Activated naive CD4-positive, alpha-beta T cell treated with anti-CD3 and anti-CD28 coated beads for 36 hours (primary cell): ENCODE results near the gene PC. TPM values are rescaled to one million over a fixed set of nuclear protein-coding genes. Genes with fewer than 3 reads are reported as not detected.
"Not testable (repeated sequence)": the region's sequence is repeated elsewhere in the genome, so short reads cannot be mapped to it uniquely, and the experiment has no call there.

ENCODE experiments used
- CTCF ChIA-PET: fragments of 350-600 bp; sonication (Branson Sonifier 250); formaldehyde crosslinking; loops from one replicate; lab custom pipeline; 2021; ENCODE audit warnings: antibody characterized with exemption; lab: Charles Lee
- DNase-seq: peaks from one replicate; pipeline ENCODE4 v3.0.0-alpha.2; 2020
- H3K27ac Mint-ChIP-seq: one replicate; pipeline ENCODE4 v1.8.0; 2021; ENCODE audit warnings: mild to moderate bottlenecking, mixed read lengths
- H3K27me3 Mint-ChIP-seq: one replicate; pipeline ENCODE4 v1.8.0; 2021; ENCODE audit warnings: low read depth, mixed read lengths
- H3K36me3 Mint-ChIP-seq: one replicate; pipeline ENCODE4 v1.8.0; 2021; ENCODE audit warnings: low read depth, mixed read lengths
- H3K4me1 Mint-ChIP-seq: one replicate; pipeline ENCODE4 v1.8.0; 2021; ENCODE audit warnings: low read depth, mixed read lengths
- H3K4me3 Mint-ChIP-seq: one replicate; pipeline ENCODE4 v1.8.0; 2021; ENCODE audit warnings: mild to moderate bottlenecking, moderate library complexity, mixed read lengths
- H3K9me3 Mint-ChIP-seq: one replicate; pipeline ENCODE4 v1.8.0; 2021; ENCODE audit warnings: mixed read lengths
- intact Hi-C: fragments of 100-400 bp; cut with micrococcal nuclease; formaldehyde crosslinking; loops from one replicate; pipeline ENCODE4 v1.15.1; 2023
- microRNA-seq: library from miRNA; unstranded; fragments of <30 nt; microRNA quantifications from one replicate; pipeline ENCODE4 v1.2.0, GENCODE V29; 2022; ENCODE audit warnings: borderline microRNAs expressed, borderline replicate concordance
- total RNA-seq, 2 experiments: library from RNA; stranded (reverse); gene quantifications; one replicate each; pipeline ENCODE4 v1.2.3, GENCODE V29; 2021

PC gene
- total RNA-seq, 2 experiments from 2014 or later: 8.0 to 9.4 TPM

- CTCF ChIA-PET: interaction anchor here (0.5 to 0.8 kb wide), 2 partner anchors 123 to 393 kb away, joined by 3 read pairs; no protein-coding TSS in a partner anchor
- DNase-seq: no peak
- no peak overlapping the region for H3K27ac Mint-ChIP-seq
- intact Hi-C loops: no loop called here
- H3K9me3 Mint-ChIP-seq: no peaks in the 10 kb centered on the region
- H3K36me3 Mint-ChIP-seq: peaks cover 2% of the 10 kb centered on the region
- no peak overlapping the region for H3K4me3 Mint-ChIP-seq
- H3K27me3 Mint-ChIP-seq: no peaks in the 10 kb centered on the region
- no peaks in the 10 kb centered on the region for H3K4me1 Mint-ChIP-seq
Measured at GRCh38 chr11:66818231-66818955, 139.8 kb downstream of the PC start.

GRCh38 chr11:66815646-66816045 lies 142.5 kb downstream of the PC start:
- no peak overlapping the region for H3K27ac Mint-ChIP-seq
- H3K4me3 Mint-ChIP-seq: no peak overlapping the region
- H3K4me1 Mint-ChIP-seq: no peaks in the 10 kb centered on the region
- H3K9me3 Mint-ChIP-seq: no peaks in the 10 kb centered on the region
- CTCF ChIA-PET: interaction anchor here (0.9 kb wide), 1 partner anchor 18 kb away, joined by 4 read pairs; no protein-coding TSS in a partner anchor
- H3K36me3 Mint-ChIP-seq: peaks cover 2% of the 10 kb centered on the region
- intact Hi-C loops: no loop called here
- H3K27me3 Mint-ChIP-seq: no peaks in the 10 kb centered on the region
- no peak for DNase-seq

- no peaks in the 10 kb centered on the region for H3K9me3 Mint-ChIP-seq
- H3K4me1 Mint-ChIP-seq: no peaks in the 10 kb centered on the region
- H3K36me3 Mint-ChIP-seq: peaks cover 2% of the 10 kb centered on the region
- H3K27me3 Mint-ChIP-seq: no peaks in the 10 kb centered on the region
- DNase-seq: no peak
- intact Hi-C loops: no loop called here
- H3K27ac Mint-ChIP-seq: no peak overlapping the region
- no peak overlapping the region for H3K4me3 Mint-ChIP-seq
- CTCF ChIA-PET: no interaction called here
Measured at GRCh38 chr11:66814678-66815077, 143.5 kb downstream of the PC start.

GRCh38 chr11:66810576-66811185 lies 147.5 kb downstream of the PC start:
- Mint-ChIP-seq H3K4me3 (no peak overlapping the region), H3K4me1 (no peaks in the 10 kb centered on the region), H3K27me3 (no peaks in the 10 kb centered on the region), H3K36me3 (no peaks in the 10 kb centered on the region), H3K9me3 (no peaks in the 10 kb centered on the region), H3K27ac (no peak overlapping the region)
- intact Hi-C loops: no loop called here
- CTCF ChIA-PET: interaction anchor here (0.7 to 1.3 kb wide), 2 partner anchors 23 to 107 kb away, joined by 3 read pairs; no protein-coding TSS in a partner anchor
- DNase-seq: no peak

GRCh38 chr11:66809592-66809991 lies 148.6 kb downstream of the PC start:
- CTCF ChIA-PET: no interaction called here
- intact Hi-C loops: no loop called here
- no peak overlapping the region for H3K27ac Mint-ChIP-seq
- no peaks in the 10 kb centered on the region for H3K4me1 Mint-ChIP-seq
- H3K4me3 Mint-ChIP-seq: no peak overlapping the region
- no peaks in the 10 kb centered on the region for H3K9me3 Mint-ChIP-seq
- H3K36me3 Mint-ChIP-seq: no peaks in the 10 kb centered on the region
- H3K27me3 Mint-ChIP-seq: no peaks in the 10 kb centered on the region
- DNase-seq: no peak

- Mint-ChIP-seq H3K36me3 (no peaks in the 10 kb centered on the region), H3K27me3 (no peaks in the 10 kb centered on the region), H3K4me1 (no peaks in the 10 kb centered on the region), H3K27ac (no peak overlapping the region), H3K9me3 (no peaks in the 10 kb centered on the region), H3K4me3 (no peak overlapping the region)
- CTCF ChIA-PET: no interaction called here
- DNase-seq: no peak
- intact Hi-C loops: no loop called here
Measured at GRCh38 chr11:66800720-66801428, 157.3 kb downstream of the PC start.

- H3K36me3 Mint-ChIP-seq: not testable (repeated sequence)
Measured at GRCh38 chr11:66799815-66800214, 158.4 kb downstream of the PC start.

More at GRCh38 chr11:66799815-66800214, 158.4 kb downstream of the PC start:
- H3K9me3 Mint-ChIP-seq, H3K4me1 Mint-ChIP-seq, intact Hi-C loops, H3K27ac Mint-ChIP-seq, H3K27me3 Mint-ChIP-seq, H3K4me3 Mint-ChIP-seq, DNase-seq: not testable (repeated sequence)
- CTCF ChIA-PET: interaction anchor here (0.6 kb wide), 1 partner anchor 181 kb away, joined by 4 read pairs; no protein-coding TSS in a partner anchor

Small RNA genes within 50 kb of the gene (microRNA-seq; reads per million reads assigned to microRNA genes)
- gene MIR3163: not detected

Other genes with a start within 250 kb of the PC start
- 1 to 10 TPM; 1.8 to 3.0 TPM for gene SPTBN2, start 229.2 kb downstream of the PC start, total RNA-seq
- 10 to 100 TPM; 19.3 to 20.6 TPM for gene RCE1, start 114.9 kb downstream of the PC start, total RNA-seq
- gene LRFN4, start 101.3 kb downstream of the PC start, total RNA-seq: 10 to 100 TPM; 13.3 to 16.1 TPM
- not detected for gene C11orf86, start 16.9 kb upstream of the PC start, total RNA-seq
- not detected for gene SYT12, start 64.8 kb upstream of the PC start, total RNA-seq
- gene RHOD, start 98.5 kb upstream of the PC start, total RNA-seq: under 1 TPM; 0.64 to 0.98 TPM
- gene KDM2A, start 160.9 kb upstream of the PC start, total RNA-seq: 10 to 100 TPM; 57.7 to 58.8 TPM